GM12878 (cell line): ENCODE data around the gene RGS6. TPM values are rescaled to one million over a fixed set of nuclear protein-coding genes. Genes with fewer than 3 reads are reported as not detected.

Experiments
- ATAC-seq: fragments of 200-7000 bp; cut with Tn5 transposase; 3 replicates; pipeline ENCODE4 v1.9.1; 2020; ENCODE audit warnings: mild to moderate bottlenecking, moderate library complexity
- BruUV-seq: library from RNA; stranded (reverse); fragments of 400-500 nt; replicated peaks from 2 replicates; lab custom pipeline; 2021; lab: Mats Ljungman, UMichigan
- CTCF ChIA-PET: fragments of 300-600 bp; sonication (Branson Sonifier 250); formaldehyde crosslinking; extraction: SDS; loops from one replicate; lab custom pipeline; 2021; ENCODE audit warnings: inconsistent platforms; lab: Yijun Ruan, JAX
- POLR2A ChIA-PET: fragments of 350-600 bp; formaldehyde crosslinking; extraction: SDS; loops from one replicate; lab custom pipeline; 2021; ENCODE audit warnings: inconsistent platforms; lab: Charles Lee
- RAD21 ChIA-PET: fragments of 300-600 bp; sonication (Branson Sonifier 250); formaldehyde crosslinking; loops from one replicate; lab custom pipeline; 2023; ENCODE audit warnings: antibody characterized with exemption; ENCODE audit not compliant: unreplicated experiment; lab: Charles Lee
- SMC1A ChIA-PET: fragments of 300-600 bp; sonication (Branson Sonifier 250); formaldehyde crosslinking; loops from one replicate; lab custom pipeline; 2023; ENCODE audit not compliant: unreplicated experiment, uncharacterized antibody; lab: Charles Lee
- DNase-seq: peaks from one replicate; pipeline ENCODE4 v3.0.0-alpha.2; 2011; ENCODE audit warnings: low read depth, low spot score
- FAIRE-seq: peaks from 3 replicates; lab custom pipeline; 2011; peaks lifted over from hg19 to GRCh38; lab: Jason Lieb, UNC
- H2AFZ ChIP-seq: 2 replicates; pipeline ENCODE4 v1.6.0; 2011; ENCODE audit warnings: low read depth, low read length, control low read depth; ENCODE audit not compliant: control insufficient read depth
- H3K27ac ChIP-seq: 2 replicates; pipeline ENCODE4 v1.5.1; 2011; ENCODE audit warnings: control low read depth; ENCODE audit not compliant: control insufficient read depth, insufficient read depth
- H3K27me3 ChIP-seq, 2 experiments: replicated peaks in 1 of 2; 2 replicates each; pipeline versions ENCODE4 v1.6.0 to v1.6.1; 2011; ENCODE audit warnings: low read length in 1 of 2; ENCODE audit not compliant: control insufficient read depth in 2 of 2, insufficient read depth in 2 of 2
- H3K36me3 ChIP-seq, 2 experiments: 2 replicates each; pipeline ENCODE4 v1.5.1; 2011; ENCODE audit warnings: low read length in 1 of 2; ENCODE audit not compliant: control insufficient read depth in 2 of 2, insufficient read depth in 2 of 2
- H3K4me1 ChIP-seq: 2 replicates; pipeline ENCODE4 v1.6.1; 2011; ENCODE audit warnings: mild to moderate bottlenecking, low read length, moderate library complexity, mixed read lengths; ENCODE audit not compliant: control insufficient read depth, insufficient read depth
- H3K4me2 ChIP-seq: 2 replicates; pipeline ENCODE4 v1.6.0; 2011; ENCODE audit warnings: control low read depth; ENCODE audit not compliant: control insufficient read depth, insufficient read depth
- H3K4me3 ChIP-seq: fragments of 200-600 bp; sonication (generic); 2 replicates; pipeline ENCODE4 v1.5.1; 2016
- H3K79me2 ChIP-seq: 2 replicates; pipeline ENCODE4 v1.6.0; 2011; ENCODE audit warnings: low read length; ENCODE audit not compliant: control insufficient read depth, insufficient read depth
- H3K9ac ChIP-seq: 2 replicates; pipeline ENCODE4 v1.8.0; 2011; ENCODE audit warnings: low read length, control low read depth, mixed read lengths; ENCODE audit not compliant: control insufficient read depth, insufficient read depth
- H3K9me3 ChIP-seq: replicated peaks from 3 replicates; pipeline ENCODE4 v1.5.1; 2011; ENCODE audit warnings: mild to moderate bottlenecking, low read length; ENCODE audit not compliant: control insufficient read depth, insufficient read depth
- H4K20me1 ChIP-seq: 2 replicates; pipeline ENCODE4 v1.6.0; 2011; ENCODE audit not compliant: control insufficient read depth, insufficient read depth
- DPF2 ChIP-seq: fragments of 450-650 bp; IDR thresholded peaks from 2 replicates; pipeline ENCODE4 v1.6.1; 2017; ENCODE audit warnings: mild to moderate bottlenecking
- ESRRA ChIP-seq: IDR thresholded peaks from 2 replicates; pipeline ENCODE4 v1.6.1; 2012; ENCODE audit warnings: mild to moderate bottlenecking, low read length, improper control_type of control experiment
- PML ChIP-seq: IDR thresholded peaks from 2 replicates; pipeline ENCODE4 v1.6.1; 2012; ENCODE audit warnings: low read length, inconsistent platforms
- SREBF1 ChIP-seq: IDR thresholded peaks from 2 replicates; pipeline ENCODE4 v1.6.1; 2012; ENCODE audit warnings: mild to moderate bottlenecking, low read length
- WRNIP1 ChIP-seq: IDR thresholded peaks from 2 replicates; pipeline ENCODE4 v1.6.1; 2011; ENCODE audit warnings: low read depth, low read length, improper control_type of control experiment, borderline replicate concordance
- YY1 ChIP-seq: IDR thresholded peaks from 2 replicates; pipeline ENCODE4 v1.6.1; 2011; ENCODE audit warnings: low read depth, mild to moderate bottlenecking, low read length
- WGBS: methylation state at CpG from one replicate; pipeline ENCODE4 v1.1.6; 2016; ENCODE audit warnings: low lambda C conversion rate; ENCODE audit not compliant: insufficient replicate concordance, insufficient coverage; ENCODE audit errors: missing lambda C conversion rate; 5-methylcytosine and 5-hydroxymethylcytosine counted together
- in situ Hi-C: fragments of 300-500 bp; cut with MboI; formaldehyde crosslinking; loops from 9 replicates; pipeline ENCODE4 v1.14.3; 2018; ENCODE audit warnings: mixed read lengths
- intact Hi-C: fragments of 100-400 bp; cut with micrococcal nuclease; formaldehyde crosslinking; loops from one replicate; pipeline ENCODE4 v1.14.2; 2022; ENCODE audit not compliant: unreplicated experiment
- polyA plus RNA-seq, 11 experiments: library from polyadenylated mRNA; depleted of rRNA in 4 of 11; unstranded in 6 of 11; stranded (reverse) in 5 of 11; fragments of >200 nt; fragmentation: Nextera tagmentation in 4 of 11; fragmentation: Illumina TruSeq in 1 of 11; extraction: Ambion mirVana in 4 of 11; extraction: Trizol in 1 of 11; gene quantifications; 1 replicate in 1 of 11; 2 replicates in 10 of 11; pipeline versions ENCODE4 v1.2.1 to v1.2.3, GENCODE V29; 2011 to 2016; ENCODE audit warnings: inconsistent platforms in 2 of 11, missing spikeins in 2 of 11, low read depth in 1 of 11
- total RNA-seq, 4 experiments: library from RNA; depleted of rRNA in 3 of 4; stranded (reverse); fragments of >200 nt in 3 of 4; fragmentation: Illumina TruSeq in 1 of 4; extraction: Trizol in 1 of 4; gene quantifications; 2 replicates each; pipeline versions ENCODE4 v1.2.1 to v1.2.3, GENCODE V29; 2013 to 2021
- TF ChIP-seq, protein P1 (sequence below): fragments of 150-350 bp; IDR thresholded peaks from 2 replicates; pipeline ENCODE4 v1.6.1; 2014; ENCODE audit warnings: mild to moderate bottlenecking, low read depth, low read length

RGS6 gene
- total and polyA plus RNA-seq, 10 of the 15 experiments (the other 5 are each of a cell fraction or from before 2014, with no cell fraction given), result 3.9 to 18.1 (median 12.4) TPM

DNA sequence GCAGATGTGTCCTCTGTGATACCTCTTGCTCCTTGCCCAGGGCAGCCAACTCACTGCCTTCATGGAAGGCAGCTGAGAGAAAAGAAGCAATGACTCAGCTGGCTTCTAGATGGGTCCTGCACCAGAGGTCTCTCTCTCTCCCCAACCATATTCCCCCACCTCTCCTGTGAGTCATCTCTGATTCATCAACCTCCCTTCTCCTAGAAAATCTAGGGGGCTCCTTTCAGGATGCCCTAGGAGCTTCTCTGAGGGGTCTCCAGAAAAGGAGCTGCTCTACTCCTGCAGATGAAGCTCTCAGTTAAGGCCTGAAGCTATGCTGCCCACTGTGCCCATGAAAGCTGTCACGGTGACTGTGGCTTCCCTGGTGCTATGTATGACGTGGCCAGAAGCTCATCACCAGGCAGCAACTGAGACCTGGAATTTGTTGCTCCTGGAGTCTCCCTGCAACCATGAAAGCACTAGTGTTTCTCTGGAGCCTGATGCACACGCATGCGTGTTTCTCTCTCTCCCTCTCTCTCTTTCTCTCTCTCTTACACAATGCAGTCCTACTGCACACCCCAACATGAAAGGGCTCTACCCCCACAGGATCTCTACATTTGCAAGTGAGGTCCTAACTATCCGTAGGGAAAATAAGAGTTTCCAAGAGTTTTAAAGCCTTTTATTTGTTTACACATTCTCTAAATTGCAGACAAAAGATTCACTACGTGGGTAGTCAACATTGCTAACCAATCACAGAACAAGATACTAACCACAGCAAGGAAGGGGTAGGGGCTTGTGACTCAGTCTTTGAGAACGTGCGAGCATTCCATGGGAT lies 676.4 kb downstream of the RGS6 start:
- Histone ChIP-seq H3K4me3 (no peak overlapping the region), H3K27ac (no peak overlapping the region), H4K20me1 (no peaks in the 10 kb centered on the region), H3K4me2 (no peak overlapping the region), H3K79me2 (no peaks in the 10 kb centered on the region), H2AFZ (no peak overlapping the region), H3K27me3 (peaks cover 0 to 3% of the 10 kb centered on the region in 2 experiments; a peak in 2 of 4 replicates), H3K36me3 (no peaks in the 10 kb centered on the region), H3K9ac (no peak overlapping the region), H3K4me1 (no peaks in the 10 kb centered on the region), H3K9me3 (no peaks in the 10 kb centered on the region)
- intact Hi-C loops (no loop called here), in situ Hi-C loops (no loop called here)
- TF ChIP-seq, protein P1, sequence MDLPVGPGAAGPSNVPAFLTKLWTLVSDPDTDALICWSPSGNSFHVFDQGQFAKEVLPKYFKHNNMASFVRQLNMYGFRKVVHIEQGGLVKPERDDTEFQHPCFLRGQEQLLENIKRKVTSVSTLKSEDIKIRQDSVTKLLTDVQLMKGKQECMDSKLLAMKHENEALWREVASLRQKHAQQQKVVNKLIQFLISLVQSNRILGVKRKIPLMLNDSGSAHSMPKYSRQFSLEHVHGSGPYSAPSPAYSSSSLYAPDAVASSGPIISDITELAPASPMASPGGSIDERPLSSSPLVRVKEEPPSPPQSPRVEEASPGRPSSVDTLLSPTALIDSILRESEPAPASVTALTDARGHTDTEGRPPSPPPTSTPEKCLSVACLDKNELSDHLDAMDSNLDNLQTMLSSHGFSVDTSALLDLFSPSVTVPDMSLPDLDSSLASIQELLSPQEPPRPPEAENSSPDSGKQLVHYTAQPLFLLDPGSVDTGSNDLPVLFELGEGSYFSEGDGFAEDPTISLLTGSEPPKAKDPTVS, result no peak
- TF ChIP-seq ESRRA (no peak), DPF2 (no peak), PML (no peak), SREBF1 (no peak), YY1 (no peak), WRNIP1 (no peak)
- ChIA-PET SMC1A (interaction anchor here (0.7 to 2.1 kb wide), 6 partner anchors 10 to 95 kb away, joined by 3 to 6 read pairs (median 4); no protein-coding TSS in a partner anchor), RAD21 (no interaction called here), CTCF (interaction anchor here (0.6 to 1.5 kb wide), 4 partner anchors 9 to 561 kb away, joined by 3 to 5 read pairs (median 4); no protein-coding TSS in a partner anchor), POLR2A (no interaction called here)
- WGBS, result 58% methylated on average over 8 of the region's 8 CpGs
- FAIRE-seq (no peak), DNase-seq (no peak), ATAC-seq (no peak)
- BruUV-seq, result no TSS peak
